H1 (cell line): ENCODE measurements around the gene IL22RA2. TPM values are rescaled to one million over a fixed set of nuclear protein-coding genes. Genes with fewer than 3 reads are reported as not detected.

Experiments
- CTCF ChIA-PET: fragments of 300-600 bp; sonication (Branson Sonifier 250); formaldehyde crosslinking; loops from one replicate; lab custom pipeline; 2021; ENCODE audit not compliant: partially characterized antibody; lab: Charles Lee
- POLR2A ChIA-PET: fragments of 300-600 bp; sonication (Branson Sonifier 250); formaldehyde crosslinking; loops from one replicate; lab custom pipeline; 2021; ENCODE audit warnings: inconsistent platforms; ENCODE audit not compliant: partially characterized antibody; lab: Charles Lee
- DNase-seq, 2 experiments: peaks; one replicate each; pipeline versions ENCODE4 v3.0.0 to v3.0.0-alpha.2; 2010 to 2022; ENCODE audit warnings: low spot score in 2 of 2, low read depth in 1 of 2, mixed read lengths in 1 of 2
- FAIRE-seq: peaks from 2 replicates; lab custom pipeline; 2011; peaks lifted over from hg19 to GRCh38; lab: Jason Lieb, UNC
- H2AFZ ChIP-seq: 2 replicates; pipeline ENCODE4 v1.8.1; 2012; ENCODE audit warnings: low read length, inconsistent platforms
- H2AK5ac ChIP-seq: 2 replicates; pipeline ENCODE4 v1.6.1; 2013; ENCODE audit warnings: low read depth, low read length
- H2BK120ac ChIP-seq: replicated peaks from 2 replicates; pipeline ENCODE3; 2013; ENCODE audit warnings: low read depth, low read length, inconsistent platforms
- H2BK12ac ChIP-seq: 2 replicates; pipeline ENCODE4 v1.6.1; 2013; ENCODE audit warnings: low read depth, low read length
- H2BK15ac ChIP-seq: 2 replicates; pipeline ENCODE4 v1.6.1; 2013; ENCODE audit warnings: low read length
- H2BK20ac ChIP-seq: 2 replicates; pipeline ENCODE4 v1.6.1; 2013; ENCODE audit warnings: low read length
- H2BK5ac ChIP-seq: 2 replicates; pipeline ENCODE4 v1.6.1; 2013; ENCODE audit warnings: low read depth, low read length
- H3K14ac ChIP-seq: 2 replicates; pipeline ENCODE4 v1.6.1; 2013; ENCODE audit warnings: inconsistent platforms; ENCODE audit not compliant: insufficient read length
- H3K18ac ChIP-seq: 2 replicates; pipeline ENCODE4 v1.6.1; 2013; ENCODE audit warnings: low read length; ENCODE audit errors: extremely low read depth
- H3K23ac ChIP-seq: 2 replicates; pipeline ENCODE4 v1.6.1; 2013; ENCODE audit warnings: inconsistent platforms; ENCODE audit not compliant: insufficient read length
- H3K23me2 ChIP-seq: 2 replicates; pipeline ENCODE4 v1.6.1; 2013; ENCODE audit warnings: low read depth, low read length
- H3K27ac ChIP-seq: 2 replicates; pipeline ENCODE4 v1.6.1; 2011; ENCODE audit warnings: low read depth, low read length, inconsistent platforms
- H3K27me3 ChIP-seq, 4 experiments: replicated peaks in 1 of 4; 1 replicate in 1 of 4; 2 replicates in 3 of 4; pipeline versions ENCODE4 v1.6.1 to v1.8.1; 2011 to 2013; ENCODE audit warnings: low read length in 3 of 4, mild to moderate bottlenecking in 3 of 4, inconsistent platforms in 2 of 4, mixed read lengths in 2 of 4, moderate library complexity in 1 of 4; ENCODE audit not compliant: control insufficient read depth in 3 of 4, insufficient read depth in 3 of 4; ENCODE audit errors: extremely low read depth in 1 of 4
- H3K36me3 ChIP-seq, 4 experiments: 2 replicates each; pipeline versions ENCODE4 v1.6.1 to v1.8.1; 2011 to 2013; ENCODE audit warnings: mild to moderate bottlenecking in 4 of 4, low read length in 3 of 4, moderate library complexity in 2 of 4, control low read depth in 1 of 4, inconsistent platforms in 1 of 4; ENCODE audit not compliant: insufficient read depth in 4 of 4, control insufficient read depth in 2 of 4
- H3K4ac ChIP-seq: replicated peaks from 2 replicates; pipeline ENCODE3; 2013; ENCODE audit warnings: low read length, low read depth, mixed read lengths, inconsistent platforms; ENCODE audit not compliant: insufficient read length
- H3K4me1 ChIP-seq, 4 experiments: replicated peaks in 1 of 4; 1 replicate in 1 of 4; 2 replicates in 3 of 4; pipeline versions ENCODE4 v1.6.1 to v1.8.1; 2011 to 2013; ENCODE audit warnings: low read length in 3 of 4, inconsistent platforms in 2 of 4, mixed read lengths in 1 of 4; ENCODE audit not compliant: insufficient read depth in 4 of 4, control insufficient read depth in 3 of 4
- H3K4me2 ChIP-seq, 2 experiments: 2 replicates each; pipeline versions ENCODE4 v1.6.1 to v1.8.1; 2011 to 2013; ENCODE audit warnings: low read depth in 2 of 2, low read length in 2 of 2, control low read depth in 1 of 2, inconsistent platforms in 1 of 2, mild to moderate bottlenecking in 1 of 2; ENCODE audit not compliant: insufficient read depth in 1 of 2
- H3K4me3 ChIP-seq, 4 experiments: fragments of 200-600, 300-600 bp in 1 of 4; sonication (generic), shearing (Covaris generic), sonication (Bioruptor Twin) in 1 of 4; 2 replicates each; pipeline versions ENCODE4 v1.5.1 to v1.8.1; 2011 to 2016; ENCODE audit warnings: low read length in 4 of 4, low read depth in 3 of 4, control low read depth in 2 of 4, inconsistent platforms in 2 of 4, mild to moderate bottlenecking in 2 of 4, mixed read lengths in 1 of 4, moderate library complexity in 1 of 4; ENCODE audit not compliant: insufficient read depth in 2 of 4; ENCODE audit errors: extremely low read depth in 1 of 4
- H3K56ac ChIP-seq: replicated peaks from 2 replicates; pipeline ENCODE3; 2013; ENCODE audit warnings: low read depth, mild to moderate bottlenecking, mixed read lengths, low read length, inconsistent platforms; ENCODE audit not compliant: insufficient read length
- H3K79me1 ChIP-seq: 2 replicates; pipeline ENCODE4 v1.6.1; 2013; ENCODE audit warnings: low read depth, low read length, control low read depth
- H3K79me2 ChIP-seq, 2 experiments: 2 replicates each; pipeline versions ENCODE4 v1.6.1 to v1.8.1; 2012 to 2013; ENCODE audit warnings: low read length in 2 of 2, mild to moderate bottlenecking in 2 of 2, inconsistent platforms in 1 of 2; ENCODE audit not compliant: insufficient read depth in 2 of 2, control insufficient read depth in 1 of 2
- H3K9ac ChIP-seq, 4 experiments: replicated peaks in 1 of 4; 1 replicate in 1 of 4; 2 replicates in 3 of 4; pipeline versions ENCODE4 v1.6.1 to v1.8.1; 2011 to 2013; ENCODE audit warnings: low read depth in 3 of 4, low read length in 3 of 4, control low read depth in 2 of 4, mild to moderate bottlenecking in 2 of 4, moderate library complexity in 2 of 4, inconsistent platforms in 1 of 4; ENCODE audit errors: extremely low read depth in 1 of 4
- H3K9me3 ChIP-seq, 2 experiments: 2 replicates each; pipeline versions ENCODE4 v1.6.1 to v1.8.1; 2012 to 2013; ENCODE audit warnings: mild to moderate bottlenecking in 2 of 2, moderate library complexity in 2 of 2, control low read depth in 1 of 2, inconsistent platforms in 1 of 2, low read depth in 1 of 2, low read length in 1 of 2, mixed read lengths in 1 of 2; ENCODE audit not compliant: insufficient read depth in 2 of 2
- H4K20me1 ChIP-seq, 2 experiments: replicated peaks in 1 of 2; 2 replicates each; pipeline versions ENCODE3 to v1.8.1; 2011 to 2013; ENCODE audit warnings: inconsistent platforms in 2 of 2, low read length in 2 of 2, mild to moderate bottlenecking in 1 of 2; ENCODE audit not compliant: insufficient read depth in 2 of 2, control insufficient read depth in 1 of 2
- H4K5ac ChIP-seq: 2 replicates; pipeline ENCODE4 v1.6.1; 2013; ENCODE audit warnings: low read length, low read depth, mixed read lengths, inconsistent platforms; ENCODE audit not compliant: insufficient read length
- H4K8ac ChIP-seq: 2 replicates; pipeline ENCODE4 v1.8.0; 2013; ENCODE audit warnings: mild to moderate bottlenecking, moderate library complexity, low read length, inconsistent platforms; ENCODE audit not compliant: insufficient read depth; ENCODE audit errors: extremely low read depth
- H4K91ac ChIP-seq: replicated peaks from 2 replicates; pipeline ENCODE3; 2013; ENCODE audit warnings: low read length, mixed read lengths, inconsistent platforms; ENCODE audit not compliant: insufficient read length
- CBX5 ChIP-seq: fragments of 300-800, 300-1000 bp; sonication (generic); IDR thresholded peaks from 2 replicates; pipeline ENCODE4 v1.7.1; 2016; ENCODE audit warnings: antibody characterized with exemption, low read length, low read depth
- CHD1 ChIP-seq: IDR thresholded peaks from 2 replicates; pipeline ENCODE4 v1.6.1; 2012; ENCODE audit warnings: low read depth, low read length, improper control_type of control experiment
- CREB1 ChIP-seq: IDR thresholded peaks from 2 replicates; pipeline ENCODE4 v1.6.1; 2012; ENCODE audit warnings: inconsistent platforms
- CTBP2 ChIP-seq: IDR thresholded peaks from 2 replicates; pipeline ENCODE4 v1.7.0; 2011; ENCODE audit warnings: borderline replicate concordance, mild to moderate bottlenecking, moderate library complexity, mixed read lengths, low read length; ENCODE audit not compliant: insufficient read depth, insufficient read length
- CTCF ChIP-seq, 3 experiments: IDR thresholded peaks; 1 replicate in 2 of 3; 2 replicates in 1 of 3; pipeline versions ENCODE4 v1.5.1 to v1.6.1; 2011; ENCODE audit warnings: low read length in 3 of 3, mild to moderate bottlenecking in 3 of 3, inconsistent platforms in 2 of 3, low read depth in 1 of 3, moderate library complexity in 1 of 3; ENCODE audit not compliant: insufficient read depth in 1 of 3; ENCODE audit errors: control extremely low read depth in 1 of 3
- GABPA ChIP-seq: IDR thresholded peaks from 2 replicates; pipeline ENCODE4 v1.6.1; 2011; ENCODE audit warnings: mild to moderate bottlenecking, low read length, moderate library complexity, borderline replicate concordance; ENCODE audit not compliant: insufficient read depth
- KDM5A ChIP-seq: fragments of 200-600 bp; IDR thresholded peaks from 2 replicates; pipeline ENCODE4 v1.7.1; 2012; ENCODE audit warnings: mild to moderate bottlenecking, low read length, inconsistent platforms, mixed read lengths
- RBBP5 ChIP-seq: IDR thresholded peaks from 2 replicates; pipeline ENCODE4 v1.7.1; 2012; ENCODE audit warnings: low read depth, mild to moderate bottlenecking, inconsistent platforms, low read length, moderate library complexity, borderline replicate concordance
- RXRA ChIP-seq: IDR thresholded peaks from 2 replicates; pipeline ENCODE4 v1.6.1; 2011; ENCODE audit warnings: low read depth, mild to moderate bottlenecking, low read length, moderate library complexity; ENCODE audit not compliant: insufficient read depth
- SP1 ChIP-seq: IDR thresholded peaks from 2 replicates; pipeline ENCODE4 v1.6.1; 2011; ENCODE audit warnings: low read depth, low read length
- SP4 ChIP-seq: IDR thresholded peaks from 2 replicates; pipeline ENCODE4 v1.6.1; 2012; ENCODE audit warnings: low read length, inconsistent platforms
- TBP ChIP-seq: IDR thresholded peaks from 2 replicates; pipeline ENCODE4 v1.6.1; 2011; ENCODE audit warnings: low read depth, low read length, improper control_type of control experiment
- TEAD4 ChIP-seq: IDR thresholded peaks from 2 replicates; pipeline ENCODE4 v1.6.1; 2012; ENCODE audit warnings: low read depth, low read length, inconsistent platforms, mixed read lengths
- WGBS, 2 experiments: shearing (Covaris generic) in 1 of 2; methylation state at CpG; one replicate each; pipeline versions ENCODE4 v1.1.6 to v1.1.7; 2013 to 2015; ENCODE audit warnings: low lambda C conversion rate in 2 of 2, mixed read lengths in 2 of 2, inconsistent platforms in 1 of 2, low coverage in 1 of 2, missing lambda C conversion rate in 1 of 2; ENCODE audit not compliant: insufficient replicate concordance in 2 of 2, insufficient coverage in 1 of 2, insufficient read length in 1 of 2; ENCODE audit errors: extremely low coverage in 1 of 2, missing lambda C conversion rate in 1 of 2; 5-methylcytosine and 5-hydroxymethylcytosine counted together
- polyA plus RNA-seq, 7 experiments: library from polyadenylated mRNA; depleted of rRNA in 3 of 7; stranded (reverse) in 5 of 7; unstranded in 2 of 7; fragments of >200 nt in 5 of 7; fragments of 200-250 nt in 2 of 7; gene quantifications; 1 replicate in 5 of 7; 2 replicates in 1 of 7; 4 replicates in 1 of 7; pipeline versions ENCODE4 v1.2.1 to v1.2.3, GENCODE V29; 2011 to 2013; ENCODE audit warnings: missing spikeins in 2 of 7, mixed read lengths in 2 of 7
- total RNA-seq: library from RNA; stranded (reverse); fragmentation: NEBNext Ultra II Directional; extraction: Animal tissue kit (Norgen Biotek cat#: 25700); gene quantifications from 2 replicates; pipeline ENCODE4 v1.2.1, GENCODE V29; 2021

Gene IL22RA2
- total and polyA plus RNA-seq, 2 of the 8 experiments (the other 6 are each of a cell fraction or from before 2014, with no cell fraction given), result not detected

DNA sequence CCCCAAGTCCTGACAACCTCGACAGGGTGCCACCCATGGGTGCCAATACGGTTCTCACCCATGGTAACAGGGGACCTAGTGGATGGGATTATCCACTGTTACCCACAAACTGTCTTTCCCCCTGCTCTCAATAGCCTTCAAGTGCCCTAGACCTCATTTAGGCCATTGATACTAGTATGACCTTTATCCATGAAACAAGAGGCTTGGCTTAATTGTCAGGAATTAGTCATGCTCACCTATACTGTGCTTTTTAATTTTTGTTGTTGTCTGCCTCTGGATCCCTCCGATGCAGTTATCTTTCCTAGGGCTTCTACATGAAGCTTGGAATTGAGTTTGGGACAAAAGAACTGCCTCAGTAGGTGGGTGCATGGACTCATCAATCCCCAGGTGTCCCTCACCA is 11.8 kb upstream of the IL22RA2 start:
- H2AK5ac ChIP-seq, result no peak overlapping the region
- H4K20me1 ChIP-seq, result no peaks in the 10 kb centered on the region
- no peak overlapping the region for H4K5ac ChIP-seq
- no peak overlapping the region for H2BK120ac ChIP-seq
- no peak overlapping the region for H2BK15ac ChIP-seq
- H3K23me2 ChIP-seq, result no peaks in the 10 kb centered on the region
- H3K4ac ChIP-seq, result no peak overlapping the region
- H3K79me1 ChIP-seq, result no peaks in the 10 kb centered on the region
- ChIA-PET POLR2A (no interaction called here), CTCF (no interaction called here)
- H3K27ac ChIP-seq, result no peak overlapping the region
- 96% methylated on average over 3 of the region's 3 CpGs; no CpG with 5 or more reads in 1 of the 2 experiments for WGBS, 2 experiments
- H3K4me2 ChIP-seq, result no peak overlapping the region
- no peaks in the 10 kb centered on the region for H3K27me3 ChIP-seq
- H3K79me2 ChIP-seq, result no peaks in the 10 kb centered on the region
- no peak overlapping the region for H3K9ac ChIP-seq
- peaks cover 0 to 5% (median 1%) of the 10 kb centered on the region in 4 experiments; a peak in 2 of 8 replicates for H3K36me3 ChIP-seq
- no peak overlapping the region for H3K23ac ChIP-seq
- H2BK20ac ChIP-seq, result no peak overlapping the region
- H3K4me1 ChIP-seq, result no peaks in the 10 kb centered on the region
- H3K4me3 ChIP-seq, result no peak overlapping the region
- H3K18ac ChIP-seq, result no peak overlapping the region
- DNase-seq (no peak), FAIRE-seq (no peak)
- H2BK5ac ChIP-seq, result no peak overlapping the region
- no peak overlapping the region for H2BK12ac ChIP-seq
- no peak overlapping the region for H3K56ac ChIP-seq
- H3K14ac ChIP-seq, result no peak overlapping the region
- no peak overlapping the region for H4K91ac ChIP-seq
- H2AFZ ChIP-seq, result no peak overlapping the region
- H3K9me3 ChIP-seq, result peaks cover 65 to 81% of the 10 kb centered on the region in 2 experiments
- no peak overlapping the region for H4K8ac ChIP-seq
- TF ChIP-seq CTCF (IDR thresholded peaks at IDR 0.05; ENCODE audit: control extremely low read depth in 1 of 3, insufficient read depth in 1 of 3, low read depth in 1 of 3, low read length in 3 of 3), result no peak
- no peak for TF ChIP-seq RXRA
- TF ChIP-seq CREB1, result no peak
- TF ChIP-seq KDM5A, result no peak
- no peak for TF ChIP-seq TEAD4
- no peak for TF ChIP-seq CBX5
- no peak for TF ChIP-seq TBP
- TF ChIP-seq GABPA, result no peak
- no peak for TF ChIP-seq SP1
- no peak for TF ChIP-seq CTBP2
- TF ChIP-seq SP4, result no peak
- no peak for TF ChIP-seq RBBP5
- no peak for TF ChIP-seq CHD1
